SK-N-DZ (cell line): Measurements from ENCODE around the gene IL4R. TPM values are rescaled to one million over a fixed set of nuclear protein-coding genes. Genes with fewer than 3 reads are reported as not detected.
"Not testable (repeated sequence)": the region's sequence is repeated elsewhere in the genome, so short reads cannot be mapped to it uniquely, and the experiment has no call there.

Source experiments
- DNase-seq: peaks from one replicate; pipeline ENCODE4 v3.0.0-alpha.2; 2015; ENCODE audit warnings: low spot score
- polyA plus RNA-seq, 2 experiments: library from polyadenylated mRNA; depleted of rRNA; stranded (reverse); fragments of >200 nt; gene quantifications; 2 replicates each; pipeline ENCODE4 v1.2.3, GENCODE V29; 2014

The IL4R gene
- 0.84 and 0.85 TPM in 2 replicates for polyA plus RNA-seq (2014; cell fraction: cytosol; rRNA removed)
- polyA plus RNA-seq (2014; cell fraction: nucleus; rRNA removed), result 0.28 and 0.33 TPM in 2 replicates

- DNase-seq, result no peak
Measured at GRCh38 chr16:27313422-27314160, at the start of gene IL4R. TSS of gene IL4R (plus strand) at chr16:27313974. CDS start at chr16:27340204, 26,230 bp downstream.

GRCh38 chr16:27264151-27264550 is 49.6 kb upstream of the IL4R start:
- DNase-seq, result no peak

- no peak for DNase-seq
Measured at GRCh38 chr16:27265982-27266381, 47.8 kb upstream of the IL4R start.

- DNase-seq, result no peak
Measured at GRCh38 chr16:27267037-27267677, 46.6 kb upstream of the IL4R start.

- peak; percentile 96 for DNase-seq
Measured at GRCh38 chr16:27268376-27269299, 45.1 kb upstream of the IL4R start, which contains the start of gene NSMCE1. TSS of gene NSMCE1 (minus strand) at chr16:27268772. CDS start at chr16:27257570, 11,202 bp downstream.

- no peak for DNase-seq
Measured at GRCh38 chr16:27269300-27270150, 44.2 kb upstream of the IL4R start.

- no peak for DNase-seq
Measured at GRCh38 chr16:27270349-27270748, 43.4 kb upstream of the IL4R start.

- no peak for DNase-seq
Measured at GRCh38 chr16:27272076-27272475, 41.7 kb upstream of the IL4R start.

GRCh38 chr16:27272697-27273096 is 41.1 kb upstream of the IL4R start:
- not testable (repeated sequence) for DNase-seq

GRCh38 chr16:27273330-27273669 is 40.5 kb upstream of the IL4R start:
- no peak for DNase-seq

GRCh38 chr16:27273670-27274423 is 39.9 kb upstream of the IL4R start:
- no peak for DNase-seq

- not testable (repeated sequence) for DNase-seq
Measured at GRCh38 chr16:27274424-27274874, 39.3 kb upstream of the IL4R start.

GRCh38 chr16:27275394-27275793 is 38.4 kb upstream of the IL4R start:
- no peak for DNase-seq

GRCh38 chr16:27281243-27281642 is 32.5 kb upstream of the IL4R start:
- DNase-seq, result no peak

GRCh38 chr16:27284865-27285675 is 28.7 kb upstream of the IL4R start:
- DNase-seq, result no peak

GRCh38 chr16:27285676-27286196 is 28.0 kb upstream of the IL4R start:
- no peak for DNase-seq

GRCh38 chr16:27286451-27286850 is 27.3 kb upstream of the IL4R start:
- DNase-seq, result no peak

GRCh38 chr16:27287051-27287811 is 26.5 kb upstream of the IL4R start:
- DNase-seq, result no peak
